ENCODE data around the gene DDX11. TPM values are rescaled to one million over a fixed set of nuclear protein-coding genes. Genes with fewer than 3 reads are reported as not detected.
"Not testable (repeated sequence)": the region's sequence is repeated elsewhere in the genome, so short reads cannot be mapped to it uniquely, and the experiment has no call there.

DDX11 gene
- 54.7 and 58.6 TPM in 2 replicates for total RNA-seq (2014; rRNA removed; shearing (Covaris generic))

- in situ Hi-C loops (cut with HindIII; ENCODE audit: low sequenced_read_pairs): not testable (repeated sequence)
- peak; percentile 79 for DNase-seq (ENCODE audit: low spot score)
These were observed at the start of gene DDX11 for GRCh38 chr12:31073527-31074332. DDX11 (plus strand) TSS chr12:31073860; CDS start chr12:31078394, 4,534 bp downstream.

DNA sequence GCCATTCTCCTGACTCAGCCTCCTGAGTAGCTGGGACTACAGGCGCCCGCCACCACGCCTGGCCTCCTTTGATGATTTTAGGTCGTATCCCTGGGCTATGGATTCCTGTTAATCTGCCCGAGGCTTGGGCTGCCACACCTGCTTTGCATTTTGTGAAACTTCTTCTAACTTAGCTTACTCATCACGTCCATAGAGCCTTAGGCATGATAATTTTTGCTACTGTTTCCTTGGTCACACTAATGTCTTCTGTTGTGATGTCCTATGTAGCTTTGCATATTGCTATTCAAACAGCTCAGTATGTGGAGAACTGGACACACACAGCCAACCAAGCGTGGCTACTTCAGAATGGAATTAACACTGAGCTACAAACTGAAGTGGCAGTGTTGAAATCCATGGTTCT is 47.5 kb upstream of the DDX11 start:
- no peak for DNase-seq (ENCODE audit: low spot score)
- in situ Hi-C loops (cut with HindIII; ENCODE audit: low sequenced_read_pairs): no loop called here

DNA sequence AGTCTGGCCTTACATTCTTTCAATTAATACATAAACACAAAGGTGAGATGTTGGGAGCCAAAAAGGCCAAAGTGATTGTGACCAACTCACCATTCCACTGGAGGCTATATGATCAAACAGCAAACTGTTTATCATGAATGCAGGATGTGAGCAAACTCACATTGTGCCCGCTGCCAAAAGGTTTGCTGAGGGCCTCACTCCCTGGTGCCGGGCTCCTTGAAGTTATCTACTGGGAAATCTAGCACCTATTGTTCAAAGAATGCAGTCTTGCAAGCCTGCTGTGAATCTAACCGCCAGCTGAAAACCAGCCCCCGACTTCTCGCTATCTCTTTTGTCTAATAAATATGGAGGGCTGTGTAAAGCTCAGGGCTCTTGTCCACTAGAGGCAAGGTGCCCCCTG is 46.7 kb upstream of the DDX11 start:
- in situ Hi-C loops (cut with HindIII; ENCODE audit: low sequenced_read_pairs); DNase-seq (ENCODE audit: low spot score): not testable (repeated sequence)

DNA sequence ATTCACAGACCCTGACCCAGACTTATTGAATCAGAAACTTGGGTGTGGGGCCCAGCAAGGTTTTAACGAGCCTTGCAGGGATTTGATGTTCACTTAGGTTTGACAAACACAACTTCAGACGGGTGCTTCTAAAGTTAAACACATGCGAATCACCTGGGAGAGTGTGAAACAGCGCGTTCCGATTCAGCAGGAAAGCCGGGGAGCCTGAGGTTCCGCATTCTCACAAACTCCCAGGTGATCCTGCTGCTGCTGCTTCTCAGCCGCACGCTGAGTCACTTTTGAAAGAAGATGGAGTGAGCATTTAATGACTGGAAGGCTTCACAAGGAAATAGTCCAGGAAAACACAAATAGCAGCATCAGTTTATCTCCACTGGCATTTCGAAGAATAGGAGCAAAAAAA is 44.2 kb upstream of the DDX11 start:
- no peak for DNase-seq (ENCODE audit: low spot score)
- in situ Hi-C loops (cut with HindIII; ENCODE audit: low sequenced_read_pairs): no loop called here

DNA sequence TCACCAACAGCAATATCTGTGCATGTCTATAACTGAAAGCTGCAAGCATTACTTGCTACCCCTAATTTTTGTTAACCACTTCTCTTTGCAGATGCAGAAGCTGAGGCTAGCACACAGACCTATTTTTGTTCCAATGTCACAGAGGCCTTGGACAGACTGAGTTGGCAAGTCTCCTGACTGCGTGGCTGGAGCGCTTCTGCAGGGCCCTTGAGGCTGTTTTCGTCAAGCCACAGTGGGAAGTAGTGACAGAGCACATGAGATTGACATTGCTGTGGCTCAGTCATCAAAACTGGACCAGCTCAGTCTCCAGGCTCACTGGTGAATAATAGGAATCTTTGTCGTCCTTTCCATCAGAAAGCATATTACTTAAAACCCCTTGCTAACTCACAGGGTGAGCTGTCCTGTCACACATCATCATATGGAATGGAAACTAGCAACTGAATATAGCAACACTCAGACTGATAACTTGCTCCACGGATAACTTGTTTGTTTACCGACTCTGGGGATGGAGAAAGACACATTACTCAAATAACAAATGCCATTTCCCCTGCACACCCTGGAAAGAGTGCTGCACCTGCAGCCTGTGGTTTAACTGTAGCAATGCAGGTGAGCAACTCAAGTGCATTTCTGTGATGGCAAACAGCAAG is 43.6 kb upstream of the DDX11 start:
- peak; percentile 44 for DNase-seq (ENCODE audit: low spot score)
- in situ Hi-C loops (cut with HindIII; ENCODE audit: low sequenced_read_pairs): no loop called here

DNA sequence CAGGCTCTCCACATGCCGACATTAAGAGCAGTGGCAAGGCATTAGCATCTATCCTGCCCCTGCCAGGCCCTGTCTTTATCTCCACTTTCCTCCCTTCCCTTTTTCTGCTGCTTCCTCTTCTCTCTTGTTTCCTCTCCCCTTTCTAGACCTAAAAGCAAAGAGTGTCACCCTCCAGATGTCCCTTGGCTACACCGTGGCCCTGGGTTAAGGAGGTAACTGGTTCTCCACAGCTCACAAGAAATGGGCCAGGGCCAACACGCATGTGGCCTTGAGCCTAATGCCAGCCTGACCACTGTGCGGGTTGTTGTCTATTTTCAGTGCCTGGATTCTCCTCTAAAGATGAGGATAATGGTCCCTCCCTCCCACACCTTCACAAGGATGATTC is 41.7 kb upstream of the DDX11 start:
- in situ Hi-C loops (cut with HindIII; ENCODE audit: low sequenced_read_pairs): no loop called here
- no peak for DNase-seq (ENCODE audit: low spot score)

- in situ Hi-C loops (cut with HindIII; ENCODE audit: low sequenced_read_pairs): no loop called here
- no peak for DNase-seq (ENCODE audit: low spot score)
These were observed 40.5 kb upstream of the DDX11 start for GRCh38 chr12:31033146-31033545.

DNA sequence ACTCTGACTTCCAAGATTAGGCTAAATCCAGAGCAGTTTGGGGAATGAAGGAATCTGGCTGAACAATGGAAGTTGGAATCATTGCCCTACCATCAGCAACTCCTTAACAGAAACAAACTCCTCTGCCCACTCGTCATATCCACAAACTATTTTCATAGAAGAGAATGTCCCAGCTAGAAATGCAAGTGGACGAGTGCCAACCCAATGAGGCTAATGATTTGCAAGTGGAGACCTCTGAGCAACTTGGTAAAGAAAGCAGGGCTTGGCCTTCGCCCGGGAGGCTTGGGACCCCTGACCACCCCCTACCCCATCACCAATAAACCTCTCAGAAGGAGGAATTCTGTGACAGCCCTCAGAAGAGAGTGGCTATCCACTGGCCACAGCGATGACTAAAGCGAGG is 40.0 kb upstream of the DDX11 start:
- DNase-seq (ENCODE audit: low spot score): no peak
- in situ Hi-C loops (cut with HindIII; ENCODE audit: low sequenced_read_pairs): no loop called here

GRCh38 chr12:31034372-31034771 is 39.3 kb upstream of the DDX11 start:
- DNase-seq (ENCODE audit: low spot score): no peak
- in situ Hi-C loops (cut with HindIII; ENCODE audit: low sequenced_read_pairs): no loop called here

GRCh38 chr12:31035226-31035625 is 38.4 kb upstream of the DDX11 start:
- DNase-seq (ENCODE audit: low spot score): no peak
- in situ Hi-C loops (cut with HindIII; ENCODE audit: low sequenced_read_pairs): no loop called here

DNA sequence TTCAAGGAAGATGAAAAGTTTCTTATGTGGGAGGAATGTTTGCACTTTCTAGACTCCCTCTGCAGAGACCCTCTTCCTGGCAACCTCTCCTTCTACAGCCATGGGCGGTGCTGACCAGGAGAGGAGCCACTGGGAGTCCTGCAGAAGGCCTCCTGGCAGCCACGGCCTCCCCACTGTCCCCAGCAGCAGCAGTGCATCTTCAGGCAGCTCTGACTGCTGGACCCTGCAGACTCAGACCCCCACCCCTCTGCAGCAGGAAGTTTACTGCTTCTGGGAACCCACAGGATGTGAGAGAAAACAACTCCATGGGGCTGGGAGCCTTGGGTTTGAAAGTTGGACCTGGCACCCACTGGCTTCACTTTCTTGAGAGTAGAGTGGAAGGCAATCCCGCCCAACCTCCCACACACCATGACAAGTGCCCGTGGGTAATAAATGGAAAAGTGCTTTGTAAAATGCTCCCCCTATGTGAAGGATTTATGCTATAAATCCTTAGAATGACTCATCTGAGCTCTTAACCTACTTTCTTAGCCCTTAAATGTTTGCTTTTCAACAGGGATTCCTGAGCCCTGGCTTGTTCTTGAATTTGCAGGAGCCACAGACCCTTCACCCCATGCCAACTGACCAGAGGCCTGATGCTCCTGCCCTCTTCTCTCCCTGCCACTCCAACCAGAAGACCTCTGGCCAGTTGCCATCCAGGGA is 37.5 kb upstream of the DDX11 start:
- DNase-seq (ENCODE audit: low spot score): no peak
- in situ Hi-C loops (cut with HindIII; ENCODE audit: low sequenced_read_pairs): no loop called here

- in situ Hi-C loops (cut with HindIII; ENCODE audit: low sequenced_read_pairs): no loop called here
- no peak for DNase-seq (ENCODE audit: low spot score)
These were observed 36.6 kb upstream of the DDX11 start for GRCh38 chr12:31037028-31037427.

- DNase-seq (ENCODE audit: low spot score): no peak
- in situ Hi-C loops (cut with HindIII; ENCODE audit: low sequenced_read_pairs): no loop called here
These were observed 35.7 kb upstream of the DDX11 start for GRCh38 chr12:31037931-31038330.

DNA sequence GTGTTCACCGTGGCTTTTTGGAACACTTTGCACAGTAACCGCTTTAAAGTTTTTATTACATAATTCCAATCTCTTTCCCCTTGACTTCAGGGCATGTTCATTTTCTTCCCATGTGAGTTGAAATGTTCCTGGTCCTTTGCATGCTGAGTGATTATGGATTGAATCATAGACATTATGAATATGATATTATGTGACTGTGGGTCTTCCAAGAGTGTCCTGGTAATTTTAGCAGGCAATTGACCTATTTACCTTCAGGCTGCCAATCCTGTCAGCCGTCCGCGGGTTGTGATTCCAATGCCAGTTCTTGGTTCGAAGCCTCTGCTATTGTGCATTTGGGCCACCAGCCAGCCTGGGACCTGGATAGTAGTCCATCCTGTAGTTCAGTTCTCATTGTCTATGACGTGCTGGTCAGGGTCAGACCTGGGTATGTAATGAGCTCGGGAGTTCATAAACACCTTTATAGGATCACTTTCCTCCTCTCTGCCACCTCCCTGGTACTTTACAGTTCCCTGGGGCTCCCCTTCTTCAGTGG is 32.6 kb upstream of the DDX11 start:
- in situ Hi-C loops (cut with HindIII; ENCODE audit: low sequenced_read_pairs): no loop called here
- no peak for DNase-seq (ENCODE audit: low spot score)

- in situ Hi-C loops (cut with HindIII; ENCODE audit: low sequenced_read_pairs); DNase-seq (ENCODE audit: low spot score): not testable (repeated sequence)
These were observed 23.5 kb upstream of the DDX11 start for GRCh38 chr12:31050143-31050542.

DNA sequence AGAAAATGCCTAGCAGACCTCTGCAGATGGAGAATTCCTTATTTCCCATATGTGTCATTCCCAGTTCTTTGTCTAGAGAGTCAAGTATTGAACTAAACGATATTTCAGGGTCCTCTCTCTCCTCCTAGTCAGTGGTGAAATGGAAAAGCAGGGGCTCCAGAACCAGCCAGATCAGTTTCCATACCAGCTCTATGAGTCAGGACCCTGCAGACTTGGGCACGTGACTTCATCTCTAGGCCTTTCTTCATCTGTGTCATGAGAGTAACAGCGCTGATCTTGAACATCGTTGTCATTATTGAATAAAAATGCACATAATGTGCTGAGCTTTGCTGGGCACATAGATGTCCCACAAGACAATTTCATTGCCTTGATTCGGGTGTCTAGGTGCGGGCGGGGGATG is 23.1 kb upstream of the DDX11 start:
- in situ Hi-C loops (cut with HindIII; ENCODE audit: low sequenced_read_pairs); DNase-seq (ENCODE audit: low spot score): not testable (repeated sequence)

- DNase-seq (ENCODE audit: low spot score); in situ Hi-C loops (cut with HindIII; ENCODE audit: low sequenced_read_pairs): not testable (repeated sequence)
These were observed 22.0 kb upstream of the DDX11 start for GRCh38 chr12:31051692-31052091.

DNA sequence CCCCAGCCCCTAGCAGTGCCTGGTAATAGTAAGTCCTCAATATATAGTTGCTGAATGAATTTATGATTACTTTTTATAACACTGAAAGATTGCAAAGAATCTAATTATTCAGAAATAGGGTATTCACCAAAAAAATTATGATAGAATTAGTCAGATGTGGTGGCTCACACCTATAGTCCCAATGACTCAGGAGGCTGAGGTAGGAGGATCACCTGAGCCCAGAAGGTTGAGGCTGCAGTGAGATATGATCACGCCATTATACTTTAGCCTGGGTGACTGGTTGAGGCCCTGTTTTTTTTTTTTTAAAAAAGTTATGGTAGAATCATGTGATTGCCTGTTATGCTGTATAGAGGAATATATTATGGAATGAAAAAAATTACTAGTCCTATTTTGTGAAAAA is 21.5 kb upstream of the DDX11 start:
- in situ Hi-C loops (cut with HindIII; ENCODE audit: low sequenced_read_pairs); DNase-seq (ENCODE audit: low spot score): not testable (repeated sequence)

GRCh38 chr12:31052666-31053439 is 20.8 kb upstream of the DDX11 start:
- in situ Hi-C loops (cut with HindIII; ENCODE audit: low sequenced_read_pairs); DNase-seq (ENCODE audit: low spot score): not testable (repeated sequence)

Data from G401 (cell line).